GM10248 (cell line): Measurements from ENCODE around the gene OMG.

Experiments used
- CTCF ChIA-PET: fragments of 300-600 bp; sonication (Branson Sonifier 250); formaldehyde crosslinking; extraction: SDS; loops from one replicate; lab custom pipeline; 2021; ENCODE audit warnings: antibody characterized with exemption; lab: Yijun Ruan, JAX
- POLR2A ChIA-PET: fragments of 350-650 bp; sonication (Branson Sonifier 250); formaldehyde crosslinking; extraction: SDS; loops from one replicate; lab custom pipeline; 2020; ENCODE audit warnings: antibody characterized with exemption; lab: Yijun Ruan, JAX
- DNase-seq: peaks from one replicate; pipeline ENCODE4 v3.0.0; 2012; ENCODE audit errors: extremely low spot score
- CTCF ChIP-seq: IDR thresholded peaks from 2 replicates; pipeline ENCODE4 v1.5.1; 2012; ENCODE audit warnings: mild to moderate bottlenecking, low read depth; ENCODE audit errors: extremely low read depth, missing control alignments, control extremely low read depth

Gene OMG

GRCh38 chr17:31323551-31323950 is 26.5 kb upstream of the OMG start:
- POLR2A ChIA-PET, result no interaction called here
- TF ChIP-seq CTCF, result no peak
- CTCF ChIA-PET, result interaction anchor here (1.0 to 1.1 kb wide), 2 partner anchors 12 to 14 kb away, joined by 3 read pairs; no protein-coding TSS in a partner anchor
- DNase-seq, result no peak

- DNase-seq, result no peak
- TF ChIP-seq CTCF, result no peak
- POLR2A ChIA-PET, result no interaction called here
- CTCF ChIA-PET, result no interaction called here
Observed at GRCh38 chr17:31321966-31322365, 24.9 kb upstream of the OMG start.

- ChIA-PET POLR2A (no interaction called here), CTCF (no interaction called here)
- DNase-seq, result peak; percentile 59
- TF ChIP-seq CTCF, result no peak
Observed at GRCh38 chr17:31321481-31321880, 24.4 kb upstream of the OMG start, which contains the start of gene EVI2A. EVI2A (minus strand) TSS chr17:31321622; CDS start chr17:31319013, 2,609 bp downstream.

GRCh38 chr17:31320791-31321190 is 23.8 kb upstream of the OMG start:
- no peak for TF ChIP-seq CTCF
- CTCF ChIA-PET, result no interaction called here
- DNase-seq, result no peak
- POLR2A ChIA-PET, result no interaction called here

- DNase-seq, result no peak
- TF ChIP-seq CTCF, result no peak
- ChIA-PET CTCF (no interaction called here), POLR2A (interaction anchor here (0.7 kb wide), 2 partner anchors 9 to 167 kb away, joined by 3 to 5 read pairs; no protein-coding TSS in a partner anchor)
Observed at GRCh38 chr17:31320241-31320640, 23.2 kb upstream of the OMG start.

- POLR2A ChIA-PET, result no interaction called here
- no peak for DNase-seq
- TF ChIP-seq CTCF, result no peak
- CTCF ChIA-PET, result interaction anchor here (1.3 to 1.4 kb wide), 2 partner anchors 9 to 54 kb away, joined by 3 to 6 read pairs; no protein-coding TSS in a partner anchor
Observed at GRCh38 chr17:31318851-31319661, 22.0 kb upstream of the OMG start.
